Measurements from ENCODE around the gene PLCD3.

The PLCD3 gene, protein sequence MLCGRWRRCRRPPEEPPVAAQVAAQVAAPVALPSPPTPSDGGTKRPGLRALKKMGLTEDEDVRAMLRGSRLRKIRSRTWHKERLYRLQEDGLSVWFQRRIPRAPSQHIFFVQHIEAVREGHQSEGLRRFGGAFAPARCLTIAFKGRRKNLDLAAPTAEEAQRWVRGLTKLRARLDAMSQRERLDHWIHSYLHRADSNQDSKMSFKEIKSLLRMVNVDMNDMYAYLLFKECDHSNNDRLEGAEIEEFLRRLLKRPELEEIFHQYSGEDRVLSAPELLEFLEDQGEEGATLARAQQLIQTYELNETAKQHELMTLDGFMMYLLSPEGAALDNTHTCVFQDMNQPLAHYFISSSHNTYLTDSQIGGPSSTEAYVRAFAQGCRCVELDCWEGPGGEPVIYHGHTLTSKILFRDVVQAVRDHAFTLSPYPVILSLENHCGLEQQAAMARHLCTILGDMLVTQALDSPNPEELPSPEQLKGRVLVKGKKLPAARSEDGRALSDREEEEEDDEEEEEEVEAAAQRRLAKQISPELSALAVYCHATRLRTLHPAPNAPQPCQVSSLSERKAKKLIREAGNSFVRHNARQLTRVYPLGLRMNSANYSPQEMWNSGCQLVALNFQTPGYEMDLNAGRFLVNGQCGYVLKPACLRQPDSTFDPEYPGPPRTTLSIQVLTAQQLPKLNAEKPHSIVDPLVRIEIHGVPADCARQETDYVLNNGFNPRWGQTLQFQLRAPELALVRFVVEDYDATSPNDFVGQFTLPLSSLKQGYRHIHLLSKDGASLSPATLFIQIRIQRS

DNA sequence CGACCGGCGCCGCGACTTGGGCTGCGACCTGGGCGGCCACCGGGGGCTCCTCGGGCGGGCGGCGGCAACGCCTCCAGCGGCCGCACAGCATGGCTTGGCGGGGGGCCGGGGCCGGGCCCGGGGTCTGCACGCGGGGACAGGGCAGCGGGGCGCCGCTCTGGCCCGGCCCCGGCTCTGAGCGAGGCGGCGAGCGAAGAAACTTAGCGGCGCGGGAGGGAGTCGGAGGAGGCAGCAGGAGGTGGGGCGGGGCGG, at the start of gene PLCD3:
PLCD3 (minus strand) TSS at position 196 of the 252 bp plus-strand sequence; CDS start at position 91, 105 bp downstream.
- DNase-seq = no peak

DNA sequence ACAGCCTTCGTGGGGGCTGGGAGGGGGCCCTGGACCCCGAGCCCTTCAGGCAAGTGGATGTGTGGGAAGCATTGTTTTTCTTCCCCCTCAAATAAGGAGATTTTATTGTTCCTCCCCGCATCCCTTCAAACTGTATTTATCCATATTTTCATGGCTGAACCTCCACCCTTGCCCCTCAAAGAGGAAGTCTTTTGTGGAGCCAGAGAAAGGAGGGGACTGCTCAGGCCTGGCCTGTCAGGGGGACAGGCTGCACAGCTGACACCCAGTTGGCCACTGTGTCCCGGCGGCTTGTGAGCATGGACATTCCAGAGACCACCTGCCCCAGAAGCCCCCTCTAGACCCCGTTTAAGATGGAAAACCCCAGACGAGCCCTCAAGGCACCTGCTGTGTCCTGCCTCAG, 45.2 kb upstream of the PLCD3 start:
- DNase-seq = no peak

DNA sequence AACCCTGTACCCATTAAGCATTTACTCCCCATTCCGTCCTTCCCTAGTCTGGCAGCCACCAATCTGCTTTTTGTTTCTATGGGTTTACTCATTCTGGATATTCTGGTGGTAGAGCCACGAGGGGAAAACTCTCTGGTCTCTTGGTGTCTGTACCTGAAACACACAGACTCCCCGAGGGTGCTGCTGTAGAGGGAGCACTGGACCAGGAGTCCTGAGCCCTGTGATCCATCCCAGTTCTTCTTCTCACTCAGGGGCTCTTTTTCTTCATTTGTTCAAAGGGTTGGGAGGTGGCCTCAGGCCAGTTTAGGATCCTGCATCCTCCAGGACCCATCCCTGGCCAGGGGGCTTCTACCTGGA, 43.4 kb upstream of the PLCD3 start:
- no peak for DNase-seq

DNA sequence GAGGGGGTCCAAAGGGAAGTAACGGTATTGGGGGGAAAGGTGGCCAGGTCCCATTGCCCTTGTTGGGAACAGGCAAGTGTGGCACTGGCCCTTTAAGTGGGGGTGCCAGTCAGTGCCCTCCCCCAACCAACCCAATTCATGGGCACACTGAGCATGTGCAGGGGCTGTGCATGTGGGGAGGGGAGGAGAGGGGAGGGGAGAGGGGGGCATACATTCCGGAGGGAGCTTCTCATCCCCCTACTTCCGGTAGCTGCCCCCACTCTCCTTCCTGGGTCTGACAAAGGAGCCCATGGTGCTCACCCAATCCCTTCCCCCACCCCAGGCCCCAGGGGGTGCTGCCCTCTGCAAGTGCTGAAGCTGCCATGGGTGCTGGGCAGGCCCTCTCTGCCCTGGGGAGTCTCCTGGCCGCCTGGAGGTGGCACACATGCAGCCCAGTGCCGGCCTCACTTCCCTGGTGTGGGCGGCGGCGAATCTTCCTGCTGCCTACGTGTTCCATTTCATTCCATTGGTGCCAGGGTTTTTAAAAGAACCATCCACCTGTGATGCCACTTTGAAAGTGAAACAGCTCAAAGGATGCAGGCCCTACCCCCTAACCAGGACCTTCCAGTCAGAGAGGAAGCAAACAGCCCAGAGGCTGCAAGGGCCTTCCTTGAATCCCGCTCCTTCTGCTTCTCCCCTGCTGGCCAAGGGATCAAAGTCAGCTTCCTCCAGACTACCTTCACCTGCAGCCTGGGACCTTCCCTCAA, 40.4 kb upstream of the PLCD3 start:
- DNase-seq = peak; percentile 44

DNA sequence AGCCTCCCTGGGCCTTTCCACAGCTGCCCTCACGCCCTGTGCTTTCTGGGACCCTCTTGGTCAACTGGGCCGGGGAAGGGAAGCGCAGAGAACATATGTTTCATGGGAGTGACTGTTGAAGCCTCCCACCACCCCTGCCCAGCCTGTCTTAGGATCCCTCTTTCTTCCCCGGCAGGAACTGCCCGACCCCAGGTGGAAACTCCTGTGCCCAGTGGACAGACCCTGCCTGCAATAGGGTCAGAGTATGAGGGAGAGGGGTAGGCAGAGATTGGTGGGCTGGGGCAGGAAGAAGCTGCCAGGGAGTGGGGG, 39.9 kb upstream of the PLCD3 start:
- DNase-seq = no peak

DNA sequence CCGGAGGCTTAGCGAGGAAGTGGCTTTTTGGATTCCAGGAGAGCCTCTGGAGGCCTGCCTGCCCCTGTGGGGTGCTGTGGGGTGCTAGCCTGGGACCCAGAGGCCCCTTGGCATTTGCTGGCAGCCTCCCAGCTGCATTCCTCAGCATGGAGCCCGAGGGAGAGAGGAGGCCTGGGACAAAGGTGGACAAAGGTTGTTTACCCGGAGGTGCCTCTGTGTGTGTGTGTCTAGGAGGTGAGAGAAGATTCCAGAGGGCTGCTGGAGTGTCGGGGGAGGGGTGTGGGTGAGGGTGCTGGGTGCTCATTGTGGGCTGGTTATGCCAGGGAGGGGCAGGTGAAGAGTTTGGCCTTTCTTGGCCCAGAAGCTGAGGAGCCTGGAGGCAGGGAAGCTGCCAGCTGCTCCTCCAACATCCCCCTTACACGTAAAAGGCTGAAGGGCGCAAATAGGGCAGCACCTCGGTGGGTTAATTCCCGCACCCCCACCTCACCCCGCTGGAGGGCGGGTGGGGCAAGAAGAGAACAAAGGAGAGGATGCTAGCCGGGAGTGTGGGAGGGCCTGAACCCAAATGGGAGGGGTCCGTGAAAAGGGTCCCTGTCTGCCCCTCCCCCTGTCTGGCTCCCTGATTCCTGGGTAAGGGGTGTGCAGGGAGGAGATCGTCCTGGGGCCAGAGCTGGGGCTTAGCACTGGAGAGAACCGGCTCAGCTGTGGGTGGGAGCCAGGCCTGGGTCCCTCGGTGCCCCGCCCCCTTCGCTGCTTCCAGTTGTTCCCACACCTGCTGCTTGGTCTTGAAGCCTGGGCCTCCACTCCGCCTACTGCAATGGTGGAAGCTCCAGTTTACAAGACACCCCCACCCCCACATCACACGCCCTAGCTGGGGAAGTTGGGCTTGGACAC, 39.3 kb upstream of the PLCD3 start:
- DNase-seq = peak; percentile 31

DNA sequence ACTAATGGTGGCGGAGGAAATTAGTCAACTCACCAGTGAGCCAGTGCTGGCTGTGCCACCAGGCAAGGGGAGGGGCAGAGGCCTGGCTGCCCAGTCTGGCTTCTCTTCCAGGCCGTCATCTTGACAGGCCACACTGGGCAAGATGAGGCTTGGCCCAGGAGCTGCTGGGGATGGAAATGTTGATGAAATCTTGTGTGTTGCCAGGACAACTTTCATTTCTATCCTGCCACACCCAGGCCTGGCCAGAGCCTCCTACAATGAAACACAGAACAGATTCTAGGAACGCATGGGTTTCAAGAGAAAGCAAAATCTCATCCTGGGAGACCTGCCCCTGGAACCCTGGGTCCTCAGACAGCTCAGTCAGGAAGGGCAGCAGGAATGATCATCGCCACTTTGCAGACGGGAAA, 38.6 kb upstream of the PLCD3 start:
- DNase-seq = peak; percentile 65

DNA sequence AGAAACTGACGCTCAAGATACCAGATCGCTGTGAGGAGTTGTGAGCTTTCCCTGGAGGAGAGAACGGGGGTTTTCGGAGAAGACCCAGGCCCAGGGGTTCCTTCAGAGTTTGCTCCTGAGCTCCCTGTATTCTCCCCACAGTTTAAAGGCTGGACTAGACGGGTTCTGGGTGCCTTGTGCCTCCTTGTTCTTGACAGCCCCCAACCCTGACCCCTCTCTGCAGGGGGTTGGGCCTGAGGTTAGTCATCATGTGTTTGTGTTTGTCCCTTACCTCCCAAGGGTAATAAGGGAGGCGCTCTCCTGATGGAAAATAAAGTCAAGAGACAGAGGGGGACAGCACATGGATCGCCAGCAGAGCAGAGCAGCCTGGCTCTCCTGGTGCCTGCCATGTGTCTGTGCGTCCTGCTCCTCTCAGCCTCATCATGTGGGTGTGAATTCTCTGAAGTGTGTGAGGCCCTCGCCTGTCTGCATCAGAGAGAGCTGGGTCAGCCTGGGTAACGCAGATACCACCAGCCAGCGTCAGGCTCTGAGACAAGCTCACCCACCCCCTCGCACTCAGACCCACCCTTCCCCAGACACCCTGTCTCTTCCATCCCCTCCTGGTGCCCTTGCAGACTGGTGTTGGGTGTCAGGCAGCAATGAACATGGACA, 38.1 kb upstream of the PLCD3 start:
- no peak for DNase-seq

DNA sequence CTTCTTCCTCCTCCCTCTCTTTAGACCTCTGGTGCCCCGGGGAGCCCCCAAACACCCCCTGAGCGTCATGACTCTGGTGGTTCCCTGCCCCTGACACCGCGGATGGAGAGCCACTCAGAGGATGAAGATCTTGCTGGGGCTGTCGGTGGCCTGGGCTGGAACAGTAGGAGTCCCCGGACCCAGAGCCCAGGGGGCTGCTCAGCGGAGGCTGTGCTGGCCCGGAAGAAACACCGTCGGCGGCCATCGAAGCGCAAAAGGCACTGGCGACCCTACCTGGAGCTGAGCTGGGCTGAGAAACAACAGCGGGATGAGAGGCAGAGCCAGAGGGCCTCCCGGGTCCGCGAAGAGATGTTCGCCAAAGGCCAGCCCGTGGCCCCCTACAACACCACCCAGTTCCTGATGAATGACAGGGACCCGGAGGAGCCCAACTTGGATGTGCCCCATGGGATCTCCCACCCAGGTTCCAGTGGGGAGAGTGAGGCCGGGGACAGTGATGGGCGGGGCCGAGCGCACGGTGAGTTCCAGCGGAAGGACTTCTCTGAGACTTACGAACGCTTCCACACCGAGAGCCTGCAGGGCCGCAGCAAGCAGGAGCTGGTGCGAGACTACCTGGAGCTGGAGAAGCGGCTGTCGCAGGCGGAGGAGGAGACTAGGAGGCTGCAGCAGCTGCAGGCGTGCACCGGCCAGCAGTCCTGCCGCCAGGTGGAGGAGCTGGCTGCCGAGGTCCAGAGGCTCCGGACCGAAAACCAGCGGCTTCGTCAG, 36.9 kb upstream of the PLCD3 start:
- DNase-seq = no peak

DNA sequence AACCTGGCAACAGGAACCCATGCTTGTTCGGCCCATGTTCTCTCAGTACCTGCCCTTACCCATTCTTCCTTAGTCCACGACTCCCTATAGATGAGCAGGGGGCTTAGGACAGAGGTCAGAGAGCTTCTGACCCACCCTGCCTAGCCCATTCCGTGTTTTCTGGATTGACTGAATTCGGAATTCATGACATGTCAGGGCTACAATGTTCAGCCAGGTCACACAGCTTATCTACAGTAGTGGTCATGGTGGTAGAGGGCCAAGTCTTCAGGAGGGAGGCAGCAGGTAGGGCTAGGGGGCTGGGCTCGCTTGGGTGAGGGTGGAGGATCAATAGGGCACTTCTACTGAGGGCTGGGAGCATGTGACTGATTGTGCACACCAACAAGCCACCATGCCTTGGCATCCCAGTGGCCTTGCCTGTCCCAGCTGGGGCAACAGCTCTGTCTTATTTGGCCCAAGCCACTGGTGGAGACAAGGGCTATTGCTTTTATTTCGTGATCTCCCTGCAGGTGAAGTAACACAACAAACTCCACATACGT, 32.5 kb upstream of the PLCD3 start:
- DNase-seq = no peak

DNA sequence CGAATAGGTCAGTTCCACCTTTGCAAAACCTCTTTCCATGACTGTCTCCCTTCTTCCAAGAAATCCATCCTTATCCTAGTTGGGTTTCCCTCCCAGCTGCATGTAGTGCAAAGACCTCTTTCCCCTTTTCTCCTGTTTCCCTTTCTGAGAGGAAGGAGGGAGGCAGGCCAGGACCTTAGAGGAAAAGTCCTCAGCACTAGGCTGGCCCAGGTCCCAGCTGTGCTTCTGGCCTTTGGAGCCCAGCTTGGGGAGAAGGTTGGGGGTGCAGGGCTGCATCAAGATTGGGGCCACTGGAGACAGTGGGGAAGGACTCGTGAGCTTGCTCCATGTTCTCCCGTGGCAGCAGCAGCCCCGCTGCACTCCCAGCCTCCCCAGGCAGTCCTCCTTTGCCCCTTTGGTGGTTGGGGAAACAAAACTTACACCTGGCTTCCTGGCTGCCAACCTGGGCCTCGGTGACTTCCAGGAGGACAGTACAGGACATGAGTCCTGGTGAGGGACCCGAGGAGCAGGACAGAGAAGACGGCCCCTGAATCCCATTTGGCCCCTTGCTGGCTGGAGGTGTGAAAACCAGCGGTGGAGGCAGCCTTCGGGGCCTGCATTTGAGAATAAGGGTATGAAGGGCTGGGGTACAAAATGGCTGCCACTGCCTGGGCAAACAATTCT, 29.8 kb upstream of the PLCD3 start:
- DNase-seq = no peak

DNA sequence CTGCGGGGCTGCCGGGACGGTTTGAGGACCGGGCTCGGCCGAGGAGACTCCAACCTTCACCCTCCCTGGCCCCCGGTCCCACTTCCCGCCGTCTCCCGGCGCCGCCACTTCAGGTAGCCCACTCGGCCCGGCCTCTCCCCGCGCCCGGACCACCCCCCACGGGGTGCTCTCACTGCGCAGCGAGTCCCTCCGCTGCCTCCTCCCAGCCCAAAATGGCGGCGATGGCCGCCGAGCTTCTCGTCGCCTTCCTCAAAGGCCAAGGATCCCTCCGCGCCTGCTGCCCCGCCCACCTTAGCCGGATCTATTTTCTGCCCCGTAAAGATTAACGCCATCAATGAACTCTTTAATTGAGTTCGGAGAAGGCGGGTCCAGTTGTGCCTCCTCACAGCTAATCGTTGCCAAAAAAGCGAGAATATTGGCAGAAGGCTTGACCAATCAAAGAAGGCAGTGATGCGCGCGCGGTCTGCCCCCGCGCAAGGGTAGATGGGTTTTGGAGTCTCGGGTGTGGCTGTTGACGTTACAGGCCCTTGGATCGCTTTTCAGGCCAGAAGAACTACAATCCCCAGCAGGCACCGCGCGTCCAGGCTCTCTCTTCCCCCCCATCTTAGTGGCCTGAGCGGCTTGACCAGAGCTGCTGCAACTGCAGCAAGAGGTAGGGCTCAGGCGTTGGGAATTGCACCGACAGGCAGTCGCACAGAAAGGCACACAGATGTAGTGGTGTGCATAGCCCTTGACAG, 29.1 kb upstream of the PLCD3 start, which contains the start of gene HEXIM2:
HEXIM2 (plus strand) TSS at position 588 of the 737 bp plus-strand sequence. CDS start 919 bp downstream, outside the sequence.
- DNase-seq = peak; percentile 100

DNA sequence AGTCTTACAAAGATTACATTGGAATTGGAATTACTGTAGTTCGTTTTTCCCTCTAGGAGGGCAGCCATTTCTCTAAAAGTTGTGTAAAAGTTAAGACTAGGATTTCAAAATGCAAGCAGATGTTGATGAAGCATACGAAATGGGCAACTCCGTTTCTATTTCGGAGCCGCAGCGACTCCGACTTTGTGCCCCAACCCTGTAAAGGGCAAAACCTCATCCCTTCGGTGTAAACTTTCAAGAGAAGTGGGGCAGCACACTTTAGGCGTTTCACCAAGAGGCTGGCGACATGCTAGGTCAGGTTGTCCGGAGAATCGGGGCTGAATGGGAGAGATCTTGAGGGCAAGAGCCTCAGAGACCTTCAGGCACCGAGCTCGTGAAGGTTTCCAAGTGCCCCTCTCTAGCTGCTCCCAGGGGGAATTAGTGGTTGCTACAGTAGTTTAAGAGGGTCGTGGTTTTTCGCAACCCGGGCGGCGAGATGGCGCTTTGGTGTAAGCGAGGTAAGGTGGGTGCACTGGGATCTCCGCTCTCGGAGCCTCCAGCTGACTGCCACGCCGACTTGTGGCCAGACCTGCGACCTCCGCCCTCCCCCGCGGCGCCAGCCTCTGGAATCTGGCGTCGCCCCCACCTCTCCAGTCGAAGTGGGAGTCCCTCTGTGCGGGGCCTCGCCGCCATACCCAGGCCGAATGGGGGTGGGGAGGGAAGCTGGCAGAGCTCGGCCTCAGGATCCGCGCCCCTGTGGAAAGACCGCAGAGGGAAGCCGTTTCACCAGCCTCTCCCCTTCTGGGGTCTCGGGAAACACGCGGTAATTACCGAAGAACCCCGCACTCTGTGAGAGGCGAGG, 28.4 kb upstream of the PLCD3 start:
- DNase-seq = peak; percentile 56

DNA sequence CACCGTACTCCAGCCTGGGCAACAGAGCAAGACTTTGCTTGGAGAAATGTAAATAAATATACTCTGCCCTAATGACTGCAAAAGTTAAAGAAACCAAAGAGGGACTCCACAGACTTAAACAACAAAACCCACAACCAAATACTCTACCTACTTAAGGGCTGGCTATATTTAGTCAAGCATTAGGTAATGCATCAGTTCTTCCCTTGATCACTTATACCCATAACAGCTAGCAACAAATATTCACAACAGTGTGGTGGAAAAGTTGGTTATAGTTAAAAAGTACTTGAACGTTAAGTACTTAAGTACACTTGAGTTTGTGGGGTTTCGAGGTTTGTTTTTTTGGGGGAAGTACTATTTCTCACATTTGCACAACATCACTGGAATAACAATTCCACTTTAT, 23.9 kb upstream of the PLCD3 start:
- no peak for DNase-seq

DNA sequence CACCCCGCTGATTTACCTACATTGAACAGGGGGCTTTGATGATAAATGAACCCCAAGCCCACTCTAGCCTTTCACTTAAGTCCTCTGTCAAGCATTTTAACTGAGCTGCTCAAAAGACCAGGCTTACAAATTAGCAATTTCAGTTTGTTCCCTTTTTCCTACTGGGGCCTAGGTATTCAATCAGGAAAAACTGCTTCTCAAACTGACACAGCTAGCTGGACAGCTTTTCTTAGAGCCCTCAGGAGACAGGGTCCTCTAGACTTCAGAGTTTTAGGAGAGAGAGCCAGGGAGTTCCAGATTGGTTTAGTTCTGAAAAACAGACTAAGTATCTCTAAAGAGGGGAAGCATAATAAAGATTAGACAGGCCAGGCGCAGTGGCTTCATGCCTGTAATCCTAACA, 23.2 kb upstream of the PLCD3 start:
- no peak for DNase-seq

DNA sequence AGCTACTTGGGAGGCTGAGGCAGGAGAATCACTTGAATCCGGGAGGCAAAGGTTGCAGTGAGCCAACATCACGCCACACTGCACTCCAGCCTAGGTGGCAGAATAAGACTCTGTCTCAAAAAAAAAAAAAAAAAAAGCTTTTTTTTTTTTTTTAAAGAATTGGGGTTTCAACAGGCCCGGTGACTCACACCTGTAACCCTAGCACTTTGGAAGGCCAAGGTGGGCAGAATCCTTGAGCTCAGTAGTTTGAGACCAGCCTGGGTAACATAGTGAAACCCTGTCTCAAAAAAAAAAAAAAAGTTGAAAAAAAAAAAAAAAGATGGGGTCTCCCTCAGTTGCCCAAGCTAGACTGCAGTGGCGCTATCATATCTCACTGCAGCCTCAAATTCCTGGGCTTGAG, 22.7 kb upstream of the PLCD3 start:
- DNase-seq = no peak

DNA sequence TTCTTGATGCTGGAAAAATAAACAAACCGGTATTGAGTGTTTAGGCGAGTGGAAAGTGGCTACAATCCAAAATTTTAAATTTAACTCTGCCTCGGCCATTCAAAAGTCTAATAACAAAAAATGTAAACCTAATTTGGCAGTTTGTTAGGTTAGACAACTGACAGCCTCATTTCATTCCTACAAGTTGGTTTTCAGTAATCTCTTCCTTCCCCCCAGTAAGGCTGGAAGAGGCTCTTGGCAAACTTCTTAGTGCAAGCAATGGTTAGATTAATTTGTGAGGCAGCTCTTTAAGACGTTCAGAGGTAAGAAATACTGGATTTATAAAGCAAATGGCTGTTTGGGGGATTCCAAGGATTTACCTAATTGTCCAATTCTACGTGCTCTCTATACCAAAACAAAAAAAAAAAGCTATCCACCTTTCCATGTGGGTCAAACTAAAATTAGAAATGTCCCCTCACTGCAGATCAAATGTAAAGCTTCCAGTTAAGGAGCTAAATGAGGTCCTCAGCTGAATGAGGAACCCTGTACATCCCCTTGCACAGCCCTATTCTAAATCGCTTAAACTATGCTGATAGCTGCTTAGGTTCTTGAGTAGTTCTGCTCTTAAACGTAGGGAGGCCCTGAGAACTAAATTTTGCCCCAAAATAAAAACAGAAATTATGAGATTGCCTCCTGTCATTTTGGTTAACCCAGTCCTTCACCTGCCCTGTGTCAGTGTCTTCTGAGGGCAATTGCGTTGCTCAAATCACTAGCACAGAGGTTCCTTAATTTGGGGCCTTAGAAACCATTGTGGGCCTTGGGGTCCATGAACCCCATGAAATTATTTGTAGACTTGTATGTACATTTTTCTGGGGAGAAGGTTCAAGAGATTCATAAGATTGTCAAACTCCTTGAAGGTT, 18.8 kb upstream of the PLCD3 start:
- DNase-seq = no peak

All from suppressor macrophage treated with lipopolysaccharide for 4 hours (primary cell).